ENCODE data around the gene TACO1.
A peak's percentile ranks its signal among the peaks of the same experiment; 100 is the strongest.

TACO1 gene

GRCh38 chr17:63600569-63601438 lies at the start of gene TACO1:
Gene TACO1 (plus strand): TSS chr17:63600895. CDS start chr17:63601084, 189 bp downstream.
- DNase-seq (ENCODE audit: low read depth, low spot score) = peak; percentile 73
- Histone ChIP-seq H3K9me3 (ENCODE audit: insufficient read depth, low read length) (no peaks in the 10 kb centered on the region), H3K4me1 (ENCODE audit: insufficient read depth, insufficient read length) (no peaks in the 10 kb centered on the region), H3K27me3 (ENCODE audit: insufficient read depth, insufficient read length) (no peaks in the 10 kb centered on the region), H3K36me3 (ENCODE audit: insufficient read depth, insufficient read length, low read length) (peaks cover 22% of the 10 kb centered on the region), H3K9ac (ENCODE audit: insufficient read length, low read depth) (peak within 1 kb of the TSS; percentile 86), H3K4me3 (ENCODE audit: insufficient read length, low read depth) (peak within 1 kb of the TSS; percentile 69)
- TF ChIP-seq SUZ12 (IDR thresholded peaks at IDR 0.05; ENCODE audit: extremely low read depth, insufficient read depth, insufficient read length) (no peak), YY1 (IDR thresholded peaks at IDR 0.05; ENCODE audit: insufficient read depth, insufficient read length) (peak; percentile 55)

GRCh38 chr17:63552211-63552610 lies 48.5 kb upstream of the TACO1 start:
- Histone ChIP-seq H3K27me3 (ENCODE audit: insufficient read depth, insufficient read length) (no peaks in the 10 kb centered on the region), H3K36me3 (ENCODE audit: insufficient read depth, insufficient read length, low read length) (peaks cover 25% of the 10 kb centered on the region), H3K4me1 (ENCODE audit: insufficient read depth, insufficient read length) (no peaks in the 10 kb centered on the region), H3K9me3 (ENCODE audit: insufficient read depth, low read length) (no peaks in the 10 kb centered on the region), H3K9ac (ENCODE audit: insufficient read length, low read depth) (peak overlapping the region; percentile 68), H3K4me3 (ENCODE audit: insufficient read length, low read depth) (peak overlapping the region; percentile 38)
- no peak for TF ChIP-seq YY1 (IDR thresholded peaks at IDR 0.05; ENCODE audit: insufficient read depth, insufficient read length)
- TF ChIP-seq SUZ12 (IDR thresholded peaks at IDR 0.05; ENCODE audit: extremely low read depth, insufficient read depth, insufficient read length) = no peak
- TF ChIP-seq ZNF274 (IDR thresholded peaks at IDR 0.05; ENCODE audit: low read depth, low read length) = no peak
- no peak for DNase-seq (ENCODE audit: low read depth, low spot score)

- H3K9ac ChIP-seq (ENCODE audit: insufficient read length, low read depth) = no peak overlapping the region
- no peak for DNase-seq (ENCODE audit: low read depth, low spot score)
Observed at GRCh38 chr17:63555500-63556156, 45.1 kb upstream of the TACO1 start.

GRCh38 chr17:63557416-63557815 lies 43.3 kb upstream of the TACO1 start:
- Histone ChIP-seq H3K4me1 (ENCODE audit: insufficient read depth, insufficient read length) (no peaks in the 10 kb centered on the region), H3K9me3 (ENCODE audit: insufficient read depth, low read length) (no peaks in the 10 kb centered on the region), H3K36me3 (ENCODE audit: insufficient read depth, insufficient read length, low read length) (peaks cover 25% of the 10 kb centered on the region), H3K9ac (ENCODE audit: insufficient read length, low read depth) (no peak overlapping the region), H3K27me3 (ENCODE audit: insufficient read depth, insufficient read length) (no peaks in the 10 kb centered on the region), H3K4me3 (ENCODE audit: insufficient read length, low read depth) (no peak overlapping the region)
- no peak for DNase-seq (ENCODE audit: low read depth, low spot score)
- TF ChIP-seq YY1 (IDR thresholded peaks at IDR 0.05; ENCODE audit: insufficient read depth, insufficient read length) (no peak), SUZ12 (IDR thresholded peaks at IDR 0.05; ENCODE audit: extremely low read depth, insufficient read depth, insufficient read length) (no peak), ZNF274 (IDR thresholded peaks at IDR 0.05; ENCODE audit: low read depth, low read length) (no peak)

More at GRCh38 chr17:63555500-63556156, 45.1 kb upstream of the TACO1 start:
- Histone ChIP-seq H3K27me3 (ENCODE audit: insufficient read depth, insufficient read length) (no peaks in the 10 kb centered on the region), H3K4me3 (ENCODE audit: insufficient read length, low read depth) (no peak overlapping the region), H3K4me1 (ENCODE audit: insufficient read depth, insufficient read length) (no peaks in the 10 kb centered on the region), H3K36me3 (ENCODE audit: insufficient read depth, insufficient read length, low read length) (peaks cover 25% of the 10 kb centered on the region), H3K9me3 (ENCODE audit: insufficient read depth, low read length) (no peaks in the 10 kb centered on the region)
- TF ChIP-seq SUZ12 (IDR thresholded peaks at IDR 0.05; ENCODE audit: extremely low read depth, insufficient read depth, insufficient read length) (no peak), YY1 (IDR thresholded peaks at IDR 0.05; ENCODE audit: insufficient read depth, insufficient read length) (no peak), ZNF274 (IDR thresholded peaks at IDR 0.05; ENCODE audit: low read depth, low read length) (no peak)

GRCh38 chr17:63558441-63558840 lies 42.3 kb upstream of the TACO1 start:
- Histone ChIP-seq H3K27me3 (ENCODE audit: insufficient read depth, insufficient read length) (no peaks in the 10 kb centered on the region), H3K36me3 (ENCODE audit: insufficient read depth, insufficient read length, low read length) (peaks cover 18% of the 10 kb centered on the region), H3K9ac (ENCODE audit: insufficient read length, low read depth) (no peak overlapping the region), H3K4me3 (ENCODE audit: insufficient read length, low read depth) (no peak overlapping the region), H3K9me3 (ENCODE audit: insufficient read depth, low read length) (no peaks in the 10 kb centered on the region), H3K4me1 (ENCODE audit: insufficient read depth, insufficient read length) (no peaks in the 10 kb centered on the region)
- DNase-seq (ENCODE audit: low read depth, low spot score) = no peak
- no peak for TF ChIP-seq ZNF274 (IDR thresholded peaks at IDR 0.05; ENCODE audit: low read depth, low read length)
- TF ChIP-seq YY1 (IDR thresholded peaks at IDR 0.05; ENCODE audit: insufficient read depth, insufficient read length) = no peak
- no peak for TF ChIP-seq SUZ12 (IDR thresholded peaks at IDR 0.05; ENCODE audit: extremely low read depth, insufficient read depth, insufficient read length)

- H3K36me3 ChIP-seq (ENCODE audit: insufficient read depth, insufficient read length, low read length) = peaks cover 7% of the 10 kb centered on the region
- no peak overlapping the region for H3K4me3 ChIP-seq (ENCODE audit: insufficient read length, low read depth)
- H3K9me3 ChIP-seq (ENCODE audit: insufficient read depth, low read length) = no peaks in the 10 kb centered on the region
- no peaks in the 10 kb centered on the region for H3K4me1 ChIP-seq (ENCODE audit: insufficient read depth, insufficient read length)
- H3K9ac ChIP-seq (ENCODE audit: insufficient read length, low read depth) = no peak overlapping the region
- H3K27me3 ChIP-seq (ENCODE audit: insufficient read depth, insufficient read length) = no peaks in the 10 kb centered on the region
- no peak for DNase-seq (ENCODE audit: low read depth, low spot score)
- TF ChIP-seq SUZ12 (IDR thresholded peaks at IDR 0.05; ENCODE audit: extremely low read depth, insufficient read depth, insufficient read length) (no peak), ZNF274 (IDR thresholded peaks at IDR 0.05; ENCODE audit: low read depth, low read length) (no peak), YY1 (IDR thresholded peaks at IDR 0.05; ENCODE audit: insufficient read depth, insufficient read length) (no peak)
Observed at GRCh38 chr17:63561819-63562218, 38.9 kb upstream of the TACO1 start.

GRCh38 chr17:63563339-63563738 lies 37.4 kb upstream of the TACO1 start:
- TF ChIP-seq YY1 (IDR thresholded peaks at IDR 0.05; ENCODE audit: insufficient read depth, insufficient read length) = no peak
- TF ChIP-seq SUZ12 (IDR thresholded peaks at IDR 0.05; ENCODE audit: extremely low read depth, insufficient read depth, insufficient read length) = no peak
- no peak for TF ChIP-seq ZNF274 (IDR thresholded peaks at IDR 0.05; ENCODE audit: low read depth, low read length)
- no peaks in the 10 kb centered on the region for H3K9me3 ChIP-seq (ENCODE audit: insufficient read depth, low read length)
- no peaks in the 10 kb centered on the region for H3K4me1 ChIP-seq (ENCODE audit: insufficient read depth, insufficient read length)
- peaks cover 8% of the 10 kb centered on the region for H3K36me3 ChIP-seq (ENCODE audit: insufficient read depth, insufficient read length, low read length)
- H3K9ac ChIP-seq (ENCODE audit: insufficient read length, low read depth) = no peak overlapping the region
- no peaks in the 10 kb centered on the region for H3K27me3 ChIP-seq (ENCODE audit: insufficient read depth, insufficient read length)
- no peak for DNase-seq (ENCODE audit: low read depth, low spot score)
- H3K4me3 ChIP-seq (ENCODE audit: insufficient read length, low read depth) = no peak overlapping the region

Measured in NT2/D1 (cell line).